Limb (tissue), 2 donors: ENCODE measurements around the gene LENEP.

Experiments used
- DNase-seq, 2 donors: peaks; one replicate each; pipeline ENCODE4 v3.0.0-alpha.2; 2016; ENCODE audit errors: extremely low spot score in 2 of 2

LENEP gene

GRCh38 chr1:154993572-154994268, at the start of gene LENEP:
LENEP (plus strand) TSS chr1:154993586; CDS start chr1:154993608, 22 bp downstream.
- no peak for DNase-seq

- peak; percentile 48 to 71 for DNase-seq
These were observed 49.6 kb upstream of the LENEP start for GRCh38 chr1:154943649-154944400.

GRCh38 chr1:154944401-154945159, 48.8 kb upstream of the LENEP start:
- DNase-seq: no peak

- DNase-seq: no peak
These were observed 48.0 kb upstream of the LENEP start for GRCh38 chr1:154945160-154945961.

GRCh38 chr1:154945962-154946850, 47.2 kb upstream of the LENEP start:
- no peak for DNase-seq

GRCh38 chr1:154948079-154948478, 45.3 kb upstream of the LENEP start:
- DNase-seq: no peak

GRCh38 chr1:154951901-154952657, 41.3 kb upstream of the LENEP start:
- DNase-seq: no peak

- DNase-seq: no peak
These were observed 40.7 kb upstream of the LENEP start for GRCh38 chr1:154952664-154953063.

GRCh38 chr1:154953611-154954038, 39.8 kb upstream of the LENEP start:
- no peak for DNase-seq

GRCh38 chr1:154954541-154954940, 38.8 kb upstream of the LENEP start:
- no peak for DNase-seq

- DNase-seq: peak; percentile 61 to 73
These were observed 38.2 kb upstream of the LENEP start for GRCh38 chr1:154955039-154955717.

GRCh38 chr1:154955718-154956543, 37.5 kb upstream of the LENEP start, which contains the start of gene PBXIP1:
PBXIP1 (minus strand) TSS chr1:154956099; CDS start chr1:154953721, 2,378 bp downstream.
- DNase-seq: peak; percentile 88 to 94

- peak in 1 of 2 donors; percentile 51 for DNase-seq
These were observed 36.8 kb upstream of the LENEP start for GRCh38 chr1:154956544-154956941.

- DNase-seq: no peak
These were observed 36.2 kb upstream of the LENEP start for GRCh38 chr1:154957091-154957657.

- no peak for DNase-seq
These were observed 35.4 kb upstream of the LENEP start for GRCh38 chr1:154958036-154958435.

- DNase-seq: peak in 1 of 2 donors; percentile 30
These were observed 34.5 kb upstream of the LENEP start for GRCh38 chr1:154958681-154959425.

GRCh38 chr1:154959426-154959780, 34.0 kb upstream of the LENEP start:
- no peak for DNase-seq
